HG02623 (cell line): Measurements from ENCODE around the gene TCP11L1.
A peak's percentile ranks its signal among the peaks of the same experiment; 100 is the strongest.
"Not testable (repeated sequence)": the region's sequence is repeated elsewhere in the genome, so short reads cannot be mapped to it uniquely, and the experiment has no call there.

Experiments
- ATAC-seq: cut with Tn5 transposase; IDR thresholded peaks from one replicate; pipeline ENCODE4 v1.9.1; 2021; ENCODE audit warnings: moderate library complexity; ENCODE audit not compliant: unreplicated experiment

Gene TCP11L1

DNA sequence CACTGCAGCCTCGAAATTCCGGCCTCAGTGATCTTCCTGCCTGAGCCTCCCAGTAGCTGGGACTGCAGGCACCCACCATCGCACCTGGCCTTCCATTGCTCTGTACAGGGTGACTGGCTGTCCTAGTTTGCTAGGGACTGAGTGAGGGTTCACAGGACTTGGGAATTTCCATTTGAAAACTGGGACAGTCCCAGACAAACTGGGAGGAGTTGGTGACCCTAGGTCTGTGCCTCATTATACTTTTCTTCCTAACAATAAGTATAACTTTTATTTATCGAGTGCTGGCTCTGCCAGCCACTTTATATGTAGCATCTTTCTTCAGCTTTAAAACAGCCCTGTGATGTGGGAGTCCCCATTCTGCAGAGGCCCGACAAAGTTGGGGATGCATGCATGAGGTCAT, 25.5 kb downstream of the TCP11L1 start:
- no peak for ATAC-seq

DNA sequence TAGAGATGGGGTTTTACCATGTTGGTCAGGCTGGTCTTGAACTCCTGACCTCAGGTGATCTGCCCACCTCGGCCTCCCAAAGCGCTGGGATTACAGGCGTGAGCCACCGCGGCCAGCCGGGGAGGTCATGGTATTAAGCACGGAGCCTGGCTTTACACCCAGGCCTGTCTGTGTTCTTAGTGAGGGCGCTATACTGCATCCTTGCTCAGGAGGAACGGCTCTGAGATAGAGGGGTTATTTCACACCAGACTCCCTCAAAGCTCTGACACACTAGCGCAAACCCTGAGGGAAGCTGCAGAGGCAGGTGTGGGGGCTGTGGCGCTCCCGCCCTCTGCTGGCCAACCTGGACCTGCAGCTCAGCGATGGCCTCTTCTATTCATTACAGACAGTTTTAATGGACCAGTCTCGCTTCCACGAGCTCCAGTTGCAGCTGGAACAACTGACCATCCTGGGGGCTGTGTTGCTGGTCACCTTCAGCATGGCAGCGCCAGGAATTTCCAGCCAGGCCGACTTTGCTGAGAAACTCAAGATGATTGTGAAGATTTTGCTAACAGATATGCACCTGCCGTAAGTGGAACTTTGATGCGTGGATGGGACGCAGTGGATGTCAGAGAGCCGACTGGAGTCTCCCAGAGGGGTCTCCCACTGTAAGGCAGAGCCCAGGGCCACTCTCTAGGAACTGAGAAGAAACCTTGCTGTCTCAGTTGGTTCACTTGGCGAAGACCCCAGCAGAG, 26.2 kb downstream of the TCP11L1 start:
- ATAC-seq: peak; percentile 50

- no peak for ATAC-seq
Observed at GRCh38 chr11:33067294-33067693, 27.9 kb downstream of the TCP11L1 start.

DNA sequence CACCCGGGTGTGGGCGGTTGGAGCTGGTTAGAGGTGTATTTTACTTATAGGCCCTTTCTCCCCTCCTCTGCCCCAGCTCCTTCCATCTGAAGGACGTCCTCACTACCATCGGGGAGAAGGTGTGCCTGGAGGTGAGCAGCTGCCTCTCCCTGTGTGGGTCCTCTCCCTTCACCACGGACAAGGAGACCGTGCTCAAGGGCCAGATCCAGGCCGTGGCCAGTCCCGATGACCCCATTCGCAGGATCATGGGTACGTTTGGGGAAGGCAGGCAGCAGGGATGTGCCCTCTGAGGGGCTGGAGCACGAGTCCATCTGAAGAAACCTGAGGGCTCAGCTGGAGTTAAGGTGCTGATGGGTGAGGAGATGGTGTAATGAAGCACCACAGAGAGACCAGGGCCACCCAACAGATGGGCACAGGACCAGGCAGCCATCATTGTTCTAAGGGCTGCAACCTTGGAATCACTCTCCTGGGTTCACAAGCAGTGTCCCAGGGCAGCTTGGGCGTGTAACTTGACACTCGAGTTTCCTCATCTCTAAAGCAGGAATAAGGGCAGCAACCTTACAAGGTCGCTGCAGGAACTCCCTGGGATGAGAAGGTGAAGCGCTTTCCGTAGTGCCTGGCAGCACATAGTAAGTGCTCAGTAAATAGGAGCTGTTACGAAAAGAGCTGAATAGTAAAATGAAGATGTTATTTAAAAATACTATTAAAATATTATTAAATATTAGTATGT, 29.4 kb downstream of the TCP11L1 start:
- ATAC-seq: no peak

GRCh38 chr11:33072465-33072864, 33.1 kb downstream of the TCP11L1 start:
- no peak for ATAC-seq

DNA sequence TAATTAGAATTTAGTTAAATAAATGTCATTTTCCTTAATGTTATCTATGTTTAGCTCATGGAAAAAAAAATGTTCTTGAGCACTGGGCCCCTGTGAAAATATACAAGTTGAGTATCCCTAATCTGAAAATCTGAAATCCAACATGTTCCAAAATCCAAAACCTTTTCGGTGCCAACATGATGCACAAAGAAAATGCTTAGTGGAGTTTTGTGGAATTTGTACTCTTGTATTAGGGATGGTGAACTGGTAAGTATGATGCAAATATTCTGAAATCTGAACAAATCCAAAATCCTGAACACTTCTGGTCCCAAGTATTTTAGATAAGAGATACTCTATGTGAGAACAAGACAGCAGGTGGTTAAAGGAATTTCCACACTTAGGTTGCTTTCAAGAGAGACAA, 44.5 kb downstream of the TCP11L1 start:
- ATAC-seq: no peak

- ATAC-seq: no peak
Observed at GRCh38 chr11:33086017-33086416, 46.6 kb downstream of the TCP11L1 start.

DNA sequence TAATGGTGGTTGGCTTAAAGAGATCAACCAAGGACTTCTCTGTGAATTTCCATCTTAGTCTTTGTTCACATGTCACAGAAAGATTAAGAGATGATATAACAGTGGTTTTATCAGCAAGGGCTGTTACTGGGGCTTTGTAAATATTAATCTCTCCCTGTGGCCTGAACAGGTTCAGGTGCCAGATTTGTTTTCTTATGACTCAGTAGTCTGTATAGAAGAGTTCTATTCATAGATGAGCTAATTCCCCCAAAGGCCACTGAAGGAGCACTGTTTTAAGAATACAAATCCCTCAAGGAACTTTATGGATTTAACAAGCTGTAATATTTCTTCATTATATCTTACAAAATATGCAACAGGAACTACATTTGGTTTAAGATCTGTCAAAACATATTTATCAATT, 50.4 kb downstream of the TCP11L1 start:
- no peak for ATAC-seq

DNA sequence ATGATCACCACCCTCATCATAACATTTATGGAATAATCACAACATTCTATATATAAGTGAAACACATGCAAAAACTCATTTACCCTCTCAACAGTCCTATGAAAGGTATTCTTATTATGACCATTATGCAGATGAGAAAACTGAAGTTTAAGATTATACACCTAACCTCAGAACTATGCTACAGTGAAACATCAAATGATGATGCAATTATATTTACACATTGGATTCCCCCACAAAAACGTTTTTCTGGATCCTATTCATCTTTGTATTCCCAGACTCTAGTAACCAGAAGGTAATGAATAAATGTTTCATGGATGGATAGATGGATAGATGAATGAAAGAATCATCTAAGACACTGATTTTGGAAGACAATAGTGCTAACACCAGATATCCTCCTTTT, 54.8 kb downstream of the TCP11L1 start:
- ATAC-seq: no peak

GRCh38 chr11:33103836-33104235, 64.5 kb downstream of the TCP11L1 start:
- ATAC-seq: no peak

DNA sequence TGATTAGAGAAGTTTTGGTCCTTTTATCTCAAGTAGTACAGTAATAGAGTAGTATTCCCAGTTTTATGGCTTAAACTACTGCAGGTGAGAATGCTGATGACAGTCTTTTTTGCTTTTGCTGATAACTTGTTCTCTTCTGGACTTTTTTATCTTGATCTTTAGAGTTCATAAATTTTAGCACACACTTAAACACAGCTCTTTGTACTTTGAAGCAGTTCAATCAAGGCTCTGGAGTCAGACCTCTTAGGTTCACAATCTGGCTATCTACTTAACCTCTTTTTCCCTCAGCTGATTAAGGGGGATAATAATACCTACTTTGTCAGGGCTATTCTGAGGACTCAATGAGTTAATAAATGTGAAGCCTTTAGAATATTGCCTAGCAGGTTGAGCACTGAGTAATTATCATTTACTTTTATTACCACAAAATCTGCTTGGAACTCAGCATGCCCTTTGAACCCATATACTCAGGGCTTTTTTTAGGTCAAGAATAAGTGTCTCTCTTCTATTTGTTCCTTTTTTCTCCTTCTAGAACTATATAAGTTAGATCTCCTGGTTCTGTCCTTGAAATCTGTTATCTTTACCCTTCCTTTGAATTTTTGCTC, 70.0 kb downstream of the TCP11L1 start:
- ATAC-seq: no peak

GRCh38 chr11:33110083-33110482, 70.7 kb downstream of the TCP11L1 start:
- no peak for ATAC-seq

DNA sequence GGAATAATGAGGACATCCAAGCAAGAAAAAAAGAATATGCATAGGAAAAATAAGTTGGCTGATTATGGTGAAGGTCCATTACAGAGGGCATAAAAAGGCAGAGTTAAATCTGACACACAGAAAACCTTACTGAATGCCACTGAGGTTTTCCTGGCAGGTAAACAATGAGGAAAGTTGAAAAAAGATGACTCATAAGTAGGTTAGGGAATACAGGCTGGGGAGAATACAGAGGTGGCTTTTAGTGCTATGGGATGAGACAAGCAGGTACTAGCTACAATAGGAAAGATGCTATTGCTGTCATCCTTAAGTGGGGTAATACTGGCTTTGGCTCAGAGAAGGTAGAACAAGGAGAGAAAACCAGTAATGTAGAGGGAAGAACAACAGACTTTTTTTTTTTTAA, 77.2 kb downstream of the TCP11L1 start:
- ATAC-seq: no peak

- not testable (repeated sequence) for ATAC-seq
Observed at GRCh38 chr11:33122696-33123095, 83.3 kb downstream of the TCP11L1 start.
